Fibroblast of gingiva (primary cell): Measurements from ENCODE around the gene NMUR2.

Experiments
- DNase-seq: peaks from one replicate; pipeline ENCODE4 v3.0.0-alpha.2; 2011; ENCODE audit warnings: low read depth

NMUR2 gene

GRCh38 chr5:152369298-152369697, 35.8 kb downstream of the NMUR2 start:
- DNase-seq, result no peak

- DNase-seq, result no peak
Measured at GRCh38 chr5:152367554-152367953, 37.5 kb downstream of the NMUR2 start.

GRCh38 chr5:152366716-152367115, 38.4 kb downstream of the NMUR2 start:
- no peak for DNase-seq

- DNase-seq, result no peak
Measured at GRCh38 chr5:152364899-152365298, 40.2 kb downstream of the NMUR2 start.

- no peak for DNase-seq
Measured at GRCh38 chr5:152364172-152364571, 40.9 kb downstream of the NMUR2 start.

- no peak for DNase-seq
Measured at GRCh38 chr5:152358861-152359568, 46.1 kb downstream of the NMUR2 start.

GRCh38 chr5:152356506-152356905, 48.6 kb downstream of the NMUR2 start:
- DNase-seq, result no peak

- DNase-seq, result no peak
Measured at GRCh38 chr5:152355061-152355460, 50.0 kb downstream of the NMUR2 start.

GRCh38 chr5:152353001-152353400, 52.1 kb downstream of the NMUR2 start:
- DNase-seq, result no peak

GRCh38 chr5:152349683-152350526, 55.2 kb downstream of the NMUR2 start:
- no peak for DNase-seq
